MM.1S (cell line): Measurements from ENCODE around the gene PRAMEF5.
"Not testable (repeated sequence)": the region's sequence is repeated elsewhere in the genome, so short reads cannot be mapped to it uniquely, and the experiment has no call there.

Source experiments
- CTCF ChIP-seq: fragments of 300-600 bp; sonication (generic); IDR thresholded peaks from 2 replicates; pipeline ENCODE4 v1.5.1; 2016; ENCODE audit warnings: antibody characterized with exemption, low read length, mixed read lengths
- EZH2 ChIP-seq: fragments of 300-600 bp; sonication (generic); optimal IDR thresholded peaks from 2 replicates; pipeline ENCODE3; 2017; ENCODE audit warnings: low read depth, mild to moderate bottlenecking, antibody characterized with exemption, low read length, mixed read lengths

- not testable (repeated sequence) for TF ChIP-seq EZH2, CTCF
These were observed 16.4 kb upstream of the PRAMEF5 start for GRCh38 chr1:13237572-13237971.
